Thoracic aorta (tissue), 2 donors: ENCODE results near the gene PDLIM7. TPM values are rescaled to one million over a fixed set of nuclear protein-coding genes. Genes with fewer than 3 reads are reported as not detected.
A peak's percentile ranks its signal among the peaks of the same experiment; 100 is the strongest.

Experiments
- ATAC-seq: fragments of 150-250 bp; one replicate; pipeline ENCODE4 v1.8.0; 2017; ENCODE audit warnings: low read depth; ENCODE audit not compliant: insufficient number of reproducible peaks, low FRiP score
- DNase-seq: peaks from one replicate; pipeline ENCODE4 v3.0.0-alpha.2; 2020; ENCODE audit warnings: low spot score
- H3K27ac ChIP-seq, 2 donors: fragments of 200-600 bp; sonication (generic); 1 replicate in 1 of 2; 2 replicates in 1 of 2; pipeline ENCODE4 v1.5.1; 2016; ENCODE audit warnings: mild to moderate bottlenecking in 2 of 2, moderate library complexity in 2 of 2
- H3K27me3 ChIP-seq: fragments of 200-600 bp; sonication (generic); replicated peaks from 2 replicates; pipeline ENCODE4 v1.6.0; 2016; ENCODE audit warnings: mild to moderate bottlenecking; ENCODE audit not compliant: insufficient read depth
- H3K36me3 ChIP-seq: fragments of 200-600 bp; sonication (generic); one replicate; pipeline ENCODE4 v1.5.1; 2016
- H3K4me1 ChIP-seq, 2 donors: fragments of 200-600 bp; sonication (generic); 1 replicate in 1 of 2; 2 replicates in 1 of 2; pipeline versions ENCODE4 v1.5.1 to v1.6.0; 2016; ENCODE audit warnings: low read depth in 2 of 2, mild to moderate bottlenecking in 1 of 2; ENCODE audit not compliant: control insufficient read depth in 1 of 2
- H3K4me3 ChIP-seq: fragments of 200-600 bp; sonication (generic); 2 replicates; pipeline ENCODE4 v1.5.1; 2016; ENCODE audit warnings: mild to moderate bottlenecking
- H3K9me3 ChIP-seq: fragments of 200-600 bp; sonication (generic); 2 replicates; pipeline ENCODE4 v1.5.1; 2016
- total RNA-seq, 2 donors: library from RNA; depleted of rRNA; stranded (reverse); fragments of >200 nt; gene quantifications; one replicate each; pipeline versions ENCODE4 v1.1.0 to v1.2.3, GENCODE V29; 2016
- TF ChIP-seq, protein P1 (sequence below): fragments of 200-600 bp; sonication (generic); IDR thresholded peaks from one replicate; pipeline ENCODE4 v1.5.1; 2019; ENCODE audit warnings: antibody characterized with exemption

Gene PDLIM7
- total RNA-seq, 2 donors from 2014 or later, result 626 to 891 TPM

DNA sequence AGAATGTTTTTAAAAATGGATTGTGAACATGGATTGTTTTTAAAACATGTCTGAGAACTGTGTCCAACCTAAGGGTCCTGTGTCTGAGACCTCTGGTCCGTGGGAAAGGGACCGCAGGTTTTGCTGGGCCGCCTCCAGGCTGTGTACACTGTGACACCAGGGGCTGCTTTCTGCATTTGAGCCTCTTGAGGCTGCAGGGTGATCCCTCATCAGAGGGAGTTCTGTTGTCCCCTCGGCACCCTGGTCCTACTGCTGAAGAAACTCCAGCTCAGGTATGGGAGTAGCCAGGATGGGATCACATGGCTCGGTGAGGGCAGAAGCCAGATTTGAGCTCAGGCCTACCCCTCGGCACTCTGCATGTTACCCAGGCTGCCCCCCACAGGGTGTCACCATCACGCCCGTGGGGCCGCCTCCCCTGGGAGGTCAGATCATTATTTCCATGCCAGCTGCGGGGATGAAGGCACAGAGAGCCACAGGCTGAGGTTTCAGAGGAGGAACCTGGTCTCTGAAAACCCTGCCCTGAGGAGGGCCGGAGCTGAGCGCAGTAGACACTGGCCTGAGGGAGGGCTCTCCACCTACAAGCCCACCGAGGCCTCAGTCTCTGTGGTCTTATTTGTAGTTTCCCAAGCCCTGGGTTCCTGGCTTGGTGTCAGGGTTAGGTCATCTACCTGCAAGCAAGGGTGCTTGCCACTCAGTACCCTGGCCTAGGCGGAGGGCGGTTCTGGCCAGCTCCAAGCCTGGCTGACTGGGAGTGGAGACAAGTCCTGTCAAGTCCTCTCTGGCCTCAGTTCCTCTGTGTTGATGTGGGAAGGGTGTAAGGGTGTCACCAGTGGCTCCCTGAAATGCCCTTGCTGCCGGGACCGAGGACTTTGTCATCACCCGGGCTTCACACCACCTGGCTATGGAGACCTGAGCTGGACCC is 48.0 kb downstream of the PDLIM7 start:
- no peaks in the 10 kb centered on the region for H3K9me3 ChIP-seq
- TF ChIP-seq, protein P1, sequence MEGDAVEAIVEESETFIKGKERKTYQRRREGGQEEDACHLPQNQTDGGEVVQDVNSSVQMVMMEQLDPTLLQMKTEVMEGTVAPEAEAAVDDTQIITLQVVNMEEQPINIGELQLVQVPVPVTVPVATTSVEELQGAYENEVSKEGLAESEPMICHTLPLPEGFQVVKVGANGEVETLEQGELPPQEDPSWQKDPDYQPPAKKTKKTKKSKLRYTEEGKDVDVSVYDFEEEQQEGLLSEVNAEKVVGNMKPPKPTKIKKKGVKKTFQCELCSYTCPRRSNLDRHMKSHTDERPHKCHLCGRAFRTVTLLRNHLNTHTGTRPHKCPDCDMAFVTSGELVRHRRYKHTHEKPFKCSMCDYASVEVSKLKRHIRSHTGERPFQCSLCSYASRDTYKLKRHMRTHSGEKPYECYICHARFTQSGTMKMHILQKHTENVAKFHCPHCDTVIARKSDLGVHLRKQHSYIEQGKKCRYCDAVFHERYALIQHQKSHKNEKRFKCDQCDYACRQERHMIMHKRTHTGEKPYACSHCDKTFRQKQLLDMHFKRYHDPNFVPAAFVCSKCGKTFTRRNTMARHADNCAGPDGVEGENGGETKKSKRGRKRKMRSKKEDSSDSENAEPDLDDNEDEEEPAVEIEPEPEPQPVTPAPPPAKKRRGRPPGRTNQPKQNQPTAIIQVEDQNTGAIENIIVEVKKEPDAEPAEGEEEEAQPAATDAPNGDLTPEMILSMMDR, result no peak
- H3K27ac ChIP-seq, result no peak overlapping the region
- H3K36me3 ChIP-seq, result no peaks in the 10 kb centered on the region
- ATAC-seq (no peak), DNase-seq (no peak)
- peaks cover 29 to 42% of the 10 kb centered on the region in 2 donors for H3K4me1 ChIP-seq
- H3K4me3 ChIP-seq, result no peak overlapping the region
- no peaks in the 10 kb centered on the region for H3K27me3 ChIP-seq

DNA sequence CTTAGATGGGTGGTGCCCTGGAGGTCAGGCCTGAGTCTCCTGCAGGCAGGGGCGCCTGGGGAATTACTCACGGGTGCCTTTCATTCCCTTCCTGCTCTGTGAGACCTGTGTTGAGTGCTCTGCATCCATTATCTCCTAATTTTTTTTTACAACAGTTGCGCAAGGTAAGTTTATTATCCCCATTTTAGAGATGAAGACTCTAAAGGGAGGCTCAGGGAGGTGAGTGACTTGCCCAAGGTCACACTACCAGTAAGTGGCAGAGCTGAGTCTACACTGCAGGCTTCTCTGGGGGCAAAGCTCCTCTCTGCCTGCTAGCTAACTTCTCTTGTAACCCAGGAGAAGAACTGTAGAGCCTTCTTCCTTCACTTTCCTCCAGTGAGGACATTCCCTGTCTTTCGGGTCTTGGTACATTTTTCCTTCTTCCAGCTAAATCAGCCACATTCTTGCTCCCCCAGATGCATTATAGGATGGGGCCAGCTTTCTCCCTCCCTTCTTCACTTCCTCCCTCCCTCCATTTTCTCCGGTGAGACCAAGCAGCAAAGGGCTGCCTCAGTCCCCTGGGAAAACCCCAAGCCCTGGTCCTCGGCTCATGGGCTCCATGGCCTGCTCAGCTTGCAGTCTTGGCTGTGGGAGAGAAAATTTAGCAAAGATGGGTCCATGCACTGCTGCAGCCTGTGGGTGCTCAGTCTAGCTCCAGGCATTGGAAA is 49.0 kb downstream of the PDLIM7 start:
- Histone ChIP-seq H3K4me3 (peak overlapping the region; percentile 83), H3K36me3 (no peaks in the 10 kb centered on the region), H3K27ac (no peak overlapping the region), H3K27me3 (no peaks in the 10 kb centered on the region), H3K4me1 (peaks cover 20 to 33% of the 10 kb centered on the region in 2 donors), H3K9me3 (no peaks in the 10 kb centered on the region)
- ATAC-seq, result no peak
- DNase-seq, result no peak
- TF ChIP-seq, protein P1, result no peak

- TF ChIP-seq, protein P1, result no peak
- no peaks in the 10 kb centered on the region for H3K9me3 ChIP-seq
- DNase-seq (peak; percentile 52), ATAC-seq (no peak)
- H3K4me1 ChIP-seq, result peaks cover 20 to 27% of the 10 kb centered on the region in 2 donors
- H3K36me3 ChIP-seq, result no peaks in the 10 kb centered on the region
- H3K4me3 ChIP-seq, result peak overlapping the region; percentile 83
- no peaks in the 10 kb centered on the region for H3K27me3 ChIP-seq
- H3K27ac ChIP-seq, result no peak overlapping the region
These were observed 49.7 kb downstream of the PDLIM7 start for GRCh38 chr5:177447611-177448243.

- H3K27me3 ChIP-seq, result no peaks in the 10 kb centered on the region
- peaks cover 20 to 27% of the 10 kb centered on the region in 2 donors for H3K4me1 ChIP-seq
- ATAC-seq (no peak), DNase-seq (no peak)
- TF ChIP-seq, protein P1, result no peak
- peak overlapping the region; percentile 83 for H3K4me3 ChIP-seq
- no peaks in the 10 kb centered on the region for H3K9me3 ChIP-seq
- H3K36me3 ChIP-seq, result peaks cover 4% of the 10 kb centered on the region
- no peak overlapping the region for H3K27ac ChIP-seq
These were observed 50.3 kb downstream of the PDLIM7 start for GRCh38 chr5:177447066-177447610.
